C4-2B (cell line): ENCODE results near the gene SYNDIG1.

Experiments used
- H3K27ac ChIP-seq: fragments of 450-650 bp; 2 replicates; pipeline ENCODE4 v1.5.1; 2017
- ZFX ChIP-seq: fragments of 450-650 bp; IDR thresholded peaks from 2 replicates; pipeline ENCODE4 v1.6.1; 2017
- TF ChIP-seq, protein P1 (sequence below): fragments of 450-650 bp; conservative IDR thresholded peaks from 2 replicates; pipeline ENCODE4 v1.5.1; 2017; ENCODE audit warnings: mild to moderate bottlenecking

The SYNDIG1 gene

DNA sequence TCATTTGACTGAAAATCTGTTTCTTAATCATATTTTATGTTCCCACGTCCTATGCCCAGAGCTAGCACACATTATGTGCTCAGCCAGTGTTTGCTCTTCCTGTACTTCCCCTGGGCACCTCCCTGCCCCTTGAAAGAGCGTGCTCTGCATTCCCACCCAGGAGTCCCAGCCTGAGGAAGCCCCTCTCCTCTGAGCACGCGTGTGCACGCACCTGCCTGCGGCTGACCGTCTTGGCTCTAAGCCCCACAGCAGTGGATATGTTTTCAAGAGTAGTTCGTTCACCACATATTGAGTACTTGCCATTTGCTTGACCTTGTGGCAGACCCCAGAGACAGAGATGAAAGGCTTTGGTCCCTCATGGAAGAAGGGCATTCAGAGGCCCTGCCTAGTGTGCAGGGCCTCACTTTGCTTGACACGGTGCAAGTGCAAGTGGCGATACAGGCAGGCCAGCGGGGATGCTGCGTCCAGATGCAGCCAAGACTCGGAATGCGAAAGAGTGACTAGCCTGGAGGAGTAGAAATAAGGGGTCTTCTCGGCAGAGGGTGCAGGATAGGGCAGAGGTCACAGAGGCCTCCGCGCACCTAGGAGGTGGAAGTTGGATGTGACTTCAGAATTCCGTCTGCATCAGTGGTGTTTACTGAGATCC is 14.1 kb downstream of the SYNDIG1 start:
- no peak for TF ChIP-seq ZFX
- TF ChIP-seq, protein P1, sequence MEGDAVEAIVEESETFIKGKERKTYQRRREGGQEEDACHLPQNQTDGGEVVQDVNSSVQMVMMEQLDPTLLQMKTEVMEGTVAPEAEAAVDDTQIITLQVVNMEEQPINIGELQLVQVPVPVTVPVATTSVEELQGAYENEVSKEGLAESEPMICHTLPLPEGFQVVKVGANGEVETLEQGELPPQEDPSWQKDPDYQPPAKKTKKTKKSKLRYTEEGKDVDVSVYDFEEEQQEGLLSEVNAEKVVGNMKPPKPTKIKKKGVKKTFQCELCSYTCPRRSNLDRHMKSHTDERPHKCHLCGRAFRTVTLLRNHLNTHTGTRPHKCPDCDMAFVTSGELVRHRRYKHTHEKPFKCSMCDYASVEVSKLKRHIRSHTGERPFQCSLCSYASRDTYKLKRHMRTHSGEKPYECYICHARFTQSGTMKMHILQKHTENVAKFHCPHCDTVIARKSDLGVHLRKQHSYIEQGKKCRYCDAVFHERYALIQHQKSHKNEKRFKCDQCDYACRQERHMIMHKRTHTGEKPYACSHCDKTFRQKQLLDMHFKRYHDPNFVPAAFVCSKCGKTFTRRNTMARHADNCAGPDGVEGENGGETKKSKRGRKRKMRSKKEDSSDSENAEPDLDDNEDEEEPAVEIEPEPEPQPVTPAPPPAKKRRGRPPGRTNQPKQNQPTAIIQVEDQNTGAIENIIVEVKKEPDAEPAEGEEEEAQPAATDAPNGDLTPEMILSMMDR, result no peak

DNA sequence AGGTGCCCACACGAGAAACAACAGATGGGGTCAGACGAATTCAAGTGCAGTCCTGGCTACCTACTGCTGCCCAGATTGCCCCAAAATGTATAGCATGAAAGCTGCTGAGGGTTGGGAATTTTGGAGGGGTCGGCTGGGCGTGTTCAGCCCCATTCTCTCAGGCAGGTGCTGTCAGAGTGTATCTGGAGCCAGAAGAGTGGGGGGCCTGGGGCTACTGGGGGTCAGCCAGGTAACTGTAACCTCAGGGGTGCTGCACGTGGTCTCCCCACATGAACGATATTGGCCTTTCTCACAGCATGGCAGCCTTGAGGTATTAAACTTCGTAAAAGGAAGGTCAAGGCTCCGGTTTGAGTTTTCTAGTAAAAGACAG is 14.6 kb downstream of the SYNDIG1 start:
- H3K27ac ChIP-seq, result no peak overlapping the region
- TF ChIP-seq ZFX, result no peak
- TF ChIP-seq, protein P1, result no peak

More for the DNA sequence above, 14.1 kb downstream of the SYNDIG1 start:
- no peak overlapping the region for H3K27ac ChIP-seq

DNA sequence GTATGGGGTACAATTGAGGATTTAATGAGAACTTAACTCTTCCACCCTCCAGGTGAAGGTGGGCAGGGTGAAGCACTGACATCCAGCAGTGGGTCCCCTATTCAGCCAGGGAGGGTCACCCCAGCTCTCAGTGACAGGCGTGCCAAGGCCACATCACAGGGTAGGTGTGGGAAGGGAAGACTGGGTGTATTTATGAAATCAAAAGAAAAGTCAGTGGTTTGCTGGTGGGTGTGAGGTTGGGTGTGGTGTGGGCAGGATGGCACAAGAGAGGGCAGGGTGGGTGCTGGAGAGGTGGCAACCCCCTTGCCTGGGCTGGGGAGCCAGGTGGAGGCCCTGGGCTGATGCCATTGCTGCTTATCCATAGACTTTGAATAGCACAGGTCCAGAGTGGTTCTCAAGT is 16.6 kb downstream of the SYNDIG1 start:
- no peak for TF ChIP-seq ZFX
- TF ChIP-seq, protein P1, result no peak
- no peak overlapping the region for H3K27ac ChIP-seq

DNA sequence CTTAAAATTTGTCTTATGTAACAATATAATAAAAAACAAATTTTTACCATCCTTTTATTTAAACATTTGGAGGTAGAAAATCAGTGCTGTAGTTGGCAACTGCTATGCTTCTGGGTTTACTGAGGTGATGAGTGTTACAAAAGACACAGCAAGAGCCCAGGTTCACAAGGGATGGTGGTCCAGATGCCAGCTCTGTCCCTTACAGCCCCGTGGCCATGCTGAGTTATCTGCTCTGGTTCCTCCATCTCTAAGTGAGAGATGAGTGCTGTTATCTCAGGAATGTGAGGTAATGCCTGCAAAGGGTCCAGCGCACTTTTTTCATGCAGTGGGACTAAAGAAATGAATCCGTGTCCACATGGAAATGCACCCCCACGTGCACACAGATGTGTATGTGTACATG is 17.8 kb downstream of the SYNDIG1 start:
- TF ChIP-seq, protein P1, result no peak
- no peak for TF ChIP-seq ZFX
- H3K27ac ChIP-seq, result no peak overlapping the region

DNA sequence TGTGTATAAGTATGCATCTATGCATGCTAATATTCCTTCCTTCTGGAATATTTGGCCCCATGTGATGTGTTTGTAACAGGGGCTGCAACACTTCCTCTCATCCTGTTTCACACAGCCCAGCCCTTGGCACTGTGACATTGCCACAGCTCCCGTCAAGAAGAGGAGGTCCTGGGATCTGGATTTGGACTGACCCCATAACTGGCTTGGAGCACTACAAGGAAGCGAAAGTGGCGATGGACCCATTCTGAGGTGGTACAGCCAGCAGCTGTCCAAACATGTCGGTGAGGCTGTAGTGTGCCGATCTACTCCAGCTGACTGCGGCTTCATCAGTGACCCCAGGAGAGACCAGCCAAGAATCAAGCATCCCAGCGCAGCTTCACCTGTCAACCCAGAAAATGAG is 18.2 kb downstream of the SYNDIG1 start:
- no peak overlapping the region for H3K27ac ChIP-seq
- TF ChIP-seq, protein P1, result no peak
- no peak for TF ChIP-seq ZFX

DNA sequence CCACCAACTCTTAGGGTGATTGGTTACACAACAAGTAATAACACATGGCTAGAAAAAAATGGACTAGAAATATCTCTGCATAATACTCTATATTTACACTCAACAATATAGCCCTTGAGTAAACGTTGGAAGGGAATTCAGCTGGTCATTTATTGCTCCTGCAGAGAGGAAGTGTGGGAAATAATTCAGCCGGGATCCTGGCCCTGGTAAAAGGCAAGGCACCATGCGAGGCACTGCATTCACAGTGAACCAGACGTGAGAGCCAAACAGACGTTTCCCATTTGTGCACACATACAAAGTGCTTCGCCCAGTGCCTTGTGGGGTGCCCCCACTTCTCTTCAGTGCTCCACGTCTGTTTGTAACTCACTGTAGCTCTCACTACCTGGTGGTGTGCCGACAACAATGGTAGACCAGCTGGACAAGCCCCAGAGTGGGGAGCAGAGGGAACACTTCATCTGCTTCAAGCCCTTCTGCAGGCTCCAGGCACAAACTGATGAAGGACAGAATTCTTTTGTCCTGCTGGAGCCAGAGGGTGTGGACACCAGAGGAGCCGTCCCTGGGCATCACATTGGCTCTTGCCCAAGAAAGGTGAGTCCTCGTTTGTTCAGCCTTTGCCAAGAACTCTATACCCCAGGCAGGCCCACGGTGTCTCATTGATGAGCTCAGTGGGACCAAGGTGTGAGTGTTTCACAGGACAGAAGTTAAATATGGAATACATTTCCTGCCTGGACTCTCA is 18.8 kb downstream of the SYNDIG1 start:
- H3K27ac ChIP-seq, result no peak overlapping the region
- TF ChIP-seq ZFX, result no peak

DNA sequence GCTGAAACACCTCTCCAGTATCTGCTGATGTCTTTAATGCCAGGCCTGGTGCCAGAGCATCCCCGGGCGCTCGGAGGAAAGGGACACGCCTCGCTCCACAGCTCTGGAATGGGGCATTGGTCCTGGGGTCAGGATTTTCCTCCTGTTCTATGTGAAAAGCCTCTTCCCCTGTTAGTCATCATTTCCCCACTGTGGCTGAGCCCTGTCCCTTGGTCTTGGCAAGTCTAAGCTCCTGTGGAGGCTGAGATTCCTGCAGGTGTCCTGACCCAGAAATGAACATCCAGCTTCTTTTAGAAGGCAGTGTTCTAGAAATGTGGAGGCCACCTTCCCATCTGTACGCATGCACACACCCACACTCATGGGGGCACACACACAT is 19.4 kb downstream of the SYNDIG1 start:
- H3K27ac ChIP-seq, result no peak overlapping the region
- no peak for TF ChIP-seq ZFX
- TF ChIP-seq, protein P1, result no peak

DNA sequence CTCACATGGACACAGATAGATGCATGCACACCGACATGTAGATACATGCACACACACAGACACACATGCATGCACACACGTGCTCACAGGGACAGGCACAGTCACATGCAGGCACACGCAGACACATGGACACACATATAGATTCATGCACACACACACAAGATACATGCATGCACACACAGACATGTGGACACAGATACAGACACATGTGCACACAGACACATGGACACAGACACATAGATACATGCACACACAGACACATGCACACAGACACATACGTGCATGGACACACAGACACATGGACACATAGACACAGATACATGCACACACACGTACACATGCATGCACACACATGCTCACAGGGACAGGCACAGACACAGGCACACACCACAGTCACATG is 19.8 kb downstream of the SYNDIG1 start:
- H3K27ac ChIP-seq, result no peak overlapping the region
- TF ChIP-seq ZFX, result no peak
- TF ChIP-seq, protein P1, result no peak
